OCI-LY7 (cell line): ENCODE data around the gene ARGLU1. TPM values are rescaled to one million over a fixed set of nuclear protein-coding genes. Genes with fewer than 3 reads are reported as not detected.

ENCODE experiments used
- BruUV-seq: library from RNA; stranded (reverse); fragments of 400-500 nt; replicated peaks from 2 replicates; lab custom pipeline; 2021; lab: Mats Ljungman, UMichigan
- CTCF ChIA-PET: fragments of 300-600 bp; sonication (Branson Sonifier 250); formaldehyde crosslinking; loops from one replicate; lab custom pipeline; 2022; ENCODE audit warnings: antibody characterized with exemption; ENCODE audit not compliant: unreplicated experiment; lab: Charles Lee
- POLR2A ChIA-PET: fragments of 300-600 bp; sonication (Branson Sonifier 250); formaldehyde crosslinking; loops from one replicate; lab custom pipeline; 2022; ENCODE audit warnings: antibody characterized with exemption; lab: Charles Lee
- DNase-seq: peaks from one replicate; pipeline ENCODE4 v3.0.0-alpha.2; 2015; ENCODE audit warnings: low spot score
- H2AFZ ChIP-seq: fragments of 200-600 bp; sonication (generic), shearing (Covaris generic); 2 replicates; pipeline ENCODE4 v1.6.1; 2014; ENCODE audit warnings: mild to moderate bottlenecking, antibody characterized with exemption, low read length, moderate library complexity
- H3K27ac ChIP-seq: fragments of 200-600 bp; sonication (generic); 2 replicates; pipeline ENCODE4 v1.5.1; 2014; ENCODE audit warnings: mixed run types, low read depth, mild to moderate bottlenecking, moderate library complexity, low read length, inconsistent platforms; ENCODE audit not compliant: poor library complexity, severe bottlenecking
- H3K36me3 ChIP-seq: fragments of 200-600 bp; sonication (generic); 2 replicates; pipeline ENCODE4 v1.6.1; 2014; ENCODE audit warnings: mild to moderate bottlenecking, antibody characterized with exemption, low read length, moderate library complexity, mixed read lengths; ENCODE audit not compliant: insufficient read depth
- H3K4me1 ChIP-seq: fragments of 200-600 bp; sonication (generic); 2 replicates; pipeline ENCODE4 v1.5.1; 2014; ENCODE audit warnings: mild to moderate bottlenecking, low read length; ENCODE audit not compliant: insufficient read depth, poor library complexity, severe bottlenecking
- H3K4me2 ChIP-seq: fragments of 200-600 bp; sonication (generic); 2 replicates; pipeline ENCODE4 v1.6.1; 2014; ENCODE audit warnings: mild to moderate bottlenecking, low read length
- H3K4me3 ChIP-seq: fragments of 200-600 bp; sonication (generic); 2 replicates; pipeline ENCODE4 v1.5.1; 2014; ENCODE audit warnings: mild to moderate bottlenecking, low read depth, low read length; ENCODE audit not compliant: poor library complexity, severe bottlenecking
- H3K79me2 ChIP-seq: fragments of 200-600 bp; sonication (generic); 2 replicates; pipeline ENCODE4 v1.6.1; 2016; ENCODE audit warnings: low read depth, mild to moderate bottlenecking, low read length, moderate library complexity, mixed read lengths; ENCODE audit not compliant: insufficient read depth
- H3K9me2 ChIP-seq: fragments of 200-600 bp; sonication (generic); 2 replicates; pipeline ENCODE4 v1.6.1; 2016; ENCODE audit warnings: mild to moderate bottlenecking, low read length, mixed read lengths; ENCODE audit not compliant: insufficient read depth
- H3K9me3 ChIP-seq: fragments of 200-600 bp; sonication (generic); 2 replicates; pipeline ENCODE4 v1.6.1; 2014; ENCODE audit warnings: mild to moderate bottlenecking, mixed run types, low read length, mixed read lengths
- H4K20me1 ChIP-seq: fragments of 200-600 bp; sonication (generic); 2 replicates; pipeline ENCODE4 v1.6.1; 2014; ENCODE audit warnings: mild to moderate bottlenecking, antibody characterized with exemption, low read length, moderate library complexity, mixed read lengths; ENCODE audit not compliant: insufficient read depth
- EZH2phosphoT487 ChIP-seq: fragments of 200-600 bp; sonication (generic); IDR thresholded peaks from 2 replicates; pipeline ENCODE4 v1.6.1; 2018; ENCODE audit warnings: low read depth, borderline replicate concordance, mild to moderate bottlenecking, mixed run types, antibody characterized with exemption, low read length, moderate library complexity, mixed read lengths
- intact Hi-C: fragments of 100-400 bp; cut with micrococcal nuclease; formaldehyde crosslinking; loops from one replicate; pipeline ENCODE4 v1.10.0; 2022; ENCODE audit not compliant: unreplicated experiment
- total RNA-seq, 2 experiments: library from RNA; depleted of rRNA in 1 of 2; stranded (reverse); fragments of >200 nt in 1 of 2; shearing (Covaris generic) in 1 of 2; gene quantifications; 2 replicates each; pipeline ENCODE4 v1.2.3, GENCODE V29; 2014 to 2022
- TF ChIP-seq, protein P1 (sequence below): fragments of 200-600 bp; sonication (generic); conservative IDR thresholded peaks from 2 replicates; pipeline ENCODE4 v1.5.1; 2014; ENCODE audit warnings: mild to moderate bottlenecking, antibody characterized with exemption, low read length, moderate library complexity, mixed read lengths

Gene ARGLU1
- total RNA-seq, 2 experiments from 2014 or later, result 71.6 to 71.9 TPM

GRCh38 chr13:106518512-106518911, 49.4 kb downstream of the ARGLU1 start:
- no peak overlapping the region for H3K27ac ChIP-seq
- no peaks in the 10 kb centered on the region for H3K79me2 ChIP-seq
- no peak overlapping the region for H3K4me2 ChIP-seq
- no peaks in the 10 kb centered on the region for H4K20me1 ChIP-seq
- TF ChIP-seq, protein P1, sequence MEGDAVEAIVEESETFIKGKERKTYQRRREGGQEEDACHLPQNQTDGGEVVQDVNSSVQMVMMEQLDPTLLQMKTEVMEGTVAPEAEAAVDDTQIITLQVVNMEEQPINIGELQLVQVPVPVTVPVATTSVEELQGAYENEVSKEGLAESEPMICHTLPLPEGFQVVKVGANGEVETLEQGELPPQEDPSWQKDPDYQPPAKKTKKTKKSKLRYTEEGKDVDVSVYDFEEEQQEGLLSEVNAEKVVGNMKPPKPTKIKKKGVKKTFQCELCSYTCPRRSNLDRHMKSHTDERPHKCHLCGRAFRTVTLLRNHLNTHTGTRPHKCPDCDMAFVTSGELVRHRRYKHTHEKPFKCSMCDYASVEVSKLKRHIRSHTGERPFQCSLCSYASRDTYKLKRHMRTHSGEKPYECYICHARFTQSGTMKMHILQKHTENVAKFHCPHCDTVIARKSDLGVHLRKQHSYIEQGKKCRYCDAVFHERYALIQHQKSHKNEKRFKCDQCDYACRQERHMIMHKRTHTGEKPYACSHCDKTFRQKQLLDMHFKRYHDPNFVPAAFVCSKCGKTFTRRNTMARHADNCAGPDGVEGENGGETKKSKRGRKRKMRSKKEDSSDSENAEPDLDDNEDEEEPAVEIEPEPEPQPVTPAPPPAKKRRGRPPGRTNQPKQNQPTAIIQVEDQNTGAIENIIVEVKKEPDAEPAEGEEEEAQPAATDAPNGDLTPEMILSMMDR, result no peak
- TF ChIP-seq EZH2phosphoT487, result no peak
- BruUV-seq, result no TSS peak
- DNase-seq, result no peak
- intact Hi-C loops, result no loop called here
- H3K4me1 ChIP-seq, result no peaks in the 10 kb centered on the region
- no peaks in the 10 kb centered on the region for H3K9me2 ChIP-seq
- H3K9me3 ChIP-seq, result no peaks in the 10 kb centered on the region
- no peaks in the 10 kb centered on the region for H3K36me3 ChIP-seq
- ChIA-PET POLR2A (interaction anchor here (0.6 kb wide), 1 partner anchor 27 kb away, joined by 3 read pairs; no protein-coding TSS in a partner anchor), CTCF (no interaction called here)
- no peak overlapping the region for H3K4me3 ChIP-seq
- no peak overlapping the region for H2AFZ ChIP-seq

GRCh38 chr13:106517109-106517847, 50.7 kb downstream of the ARGLU1 start:
- H3K79me2 ChIP-seq, result no peaks in the 10 kb centered on the region
- POLR2A ChIA-PET, result no interaction called here
- no TSS peak for BruUV-seq

More at GRCh38 chr13:106517109-106517847, 50.7 kb downstream of the ARGLU1 start:
- no peak overlapping the region for H3K27ac ChIP-seq
- DNase-seq, result no peak
- H3K9me3 ChIP-seq, result no peaks in the 10 kb centered on the region
- no peaks in the 10 kb centered on the region for H3K9me2 ChIP-seq
- intact Hi-C loops, result no loop called here
- H3K36me3 ChIP-seq, result no peaks in the 10 kb centered on the region
- H2AFZ ChIP-seq, result no peak overlapping the region
- H3K4me2 ChIP-seq, result no peak overlapping the region
- H3K4me3 ChIP-seq, result no peak overlapping the region
- CTCF ChIA-PET, result no interaction called here
- H3K4me1 ChIP-seq, result no peaks in the 10 kb centered on the region
- TF ChIP-seq, protein P1, result no peak
- no peak for TF ChIP-seq EZH2phosphoT487
- H4K20me1 ChIP-seq, result no peaks in the 10 kb centered on the region
